Measurements from ENCODE around the gene SPNS2. TPM values are rescaled to one million over a fixed set of nuclear protein-coding genes. Genes with fewer than 3 reads are reported as not detected.

The SPNS2 gene
- total RNA-seq, 4 donors from 2014 or later = 10.0 to 19.9 (median 18.8) TPM

GRCh38 chr17:4488989-4489595, 9.6 kb upstream of the SPNS2 start:
- intact Hi-C loops (cut with DNase I) = no loop called here
- no peak for DNase-seq (ENCODE audit: extremely low spot score)
- Histone ChIP-seq H3K4me3 (no peak overlapping the region), H3K27me3 (no peaks in the 10 kb centered on the region), H3K4me1 (peaks cover 0 to 5% (median 0%) of the 10 kb centered on the region in 4 donors), H3K36me3 (no peaks in the 10 kb centered on the region), H3K27ac (replicated peaks in 1 of 4) (no peak overlapping the region), H3K9me3 (no peaks in the 10 kb centered on the region)
- TF ChIP-seq EP300 (IDR thresholded peaks at IDR 0.05) = no peak
- no peak for TF ChIP-seq CTCF (IDR thresholded peaks at IDR 0.05)
- TF ChIP-seq POLR2A (IDR thresholded peaks at IDR 0.05; ENCODE audit: low read depth) = no peak
- no peak for TF ChIP-seq POLR2AphosphoS5 (IDR thresholded peaks at IDR 0.05)
- WGBS = 95% methylated on average over 13 of the region's 15 CpGs

DNA sequence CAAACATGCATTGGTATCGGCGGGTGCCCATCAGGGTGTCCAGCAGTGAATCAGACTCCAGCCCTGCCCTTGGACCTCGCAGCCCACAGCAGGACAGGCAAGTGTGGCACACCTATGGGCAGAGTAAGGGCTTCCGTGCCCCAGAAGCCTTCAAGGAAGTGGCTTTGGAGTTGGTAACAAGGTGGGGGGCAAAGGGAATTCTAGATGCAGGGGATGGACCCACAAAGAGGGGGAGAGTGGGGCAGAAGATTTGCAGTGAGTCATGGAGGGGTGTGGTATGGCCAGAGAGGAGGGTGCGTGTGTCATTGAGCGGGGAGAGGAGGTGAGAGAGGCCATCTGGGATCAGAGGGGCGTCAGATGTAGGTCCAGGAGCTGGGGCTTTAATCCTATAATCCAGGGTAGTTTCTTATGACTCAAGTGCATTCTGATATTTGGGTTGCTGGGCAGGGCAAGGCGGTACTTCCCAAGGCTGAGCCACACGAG, 8.5 kb upstream of the SPNS2 start:
- TF ChIP-seq POLR2A (IDR thresholded peaks at IDR 0.05; ENCODE audit: low read depth) (no peak), EP300 (IDR thresholded peaks at IDR 0.05) (no peak), CTCF (IDR thresholded peaks at IDR 0.05) (no peak), POLR2AphosphoS5 (IDR thresholded peaks at IDR 0.05) (no peak)
- intact Hi-C loops (cut with DNase I) = no loop called here
- 86% methylated on average over 9 of the region's 9 CpGs for WGBS

DNA sequence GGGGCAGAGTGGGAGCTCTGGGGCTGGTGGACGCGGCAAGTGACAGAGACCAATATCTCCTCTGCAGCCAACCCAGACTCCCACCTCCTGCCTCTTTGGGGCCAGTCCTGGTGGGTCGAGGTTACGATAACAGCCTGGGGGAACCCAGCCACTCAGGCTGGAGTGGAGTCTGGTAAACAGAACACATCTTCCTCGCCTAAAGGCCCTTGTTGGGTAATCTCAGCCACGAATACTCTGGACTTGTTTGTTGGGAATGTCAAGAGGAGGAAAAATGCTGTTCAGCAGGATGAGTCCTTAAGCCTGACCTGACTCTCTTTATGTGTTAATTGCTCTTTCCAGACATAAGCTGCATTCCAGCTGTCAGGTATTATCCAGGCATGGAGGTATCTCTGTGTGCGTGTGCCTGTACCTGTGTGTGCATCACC, 8.0 kb upstream of the SPNS2 start:
- intact Hi-C loops (cut with DNase I) = no loop called here
- Histone ChIP-seq H3K36me3 (no peaks in the 10 kb centered on the region), H3K9me3 (no peaks in the 10 kb centered on the region), H3K4me1 (peaks cover 0 to 5% (median 0%) of the 10 kb centered on the region in 4 donors), H3K4me3 (no peak overlapping the region), H3K27me3 (no peaks in the 10 kb centered on the region), H3K27ac (replicated peaks in 1 of 4) (no peak overlapping the region)
- no peak for DNase-seq (ENCODE audit: extremely low spot score)
- TF ChIP-seq CTCF (IDR thresholded peaks at IDR 0.05) (no peak), POLR2A (IDR thresholded peaks at IDR 0.05; ENCODE audit: low read depth) (no peak), POLR2AphosphoS5 (IDR thresholded peaks at IDR 0.05) (no peak), EP300 (IDR thresholded peaks at IDR 0.05) (no peak)
- 81% methylated on average over 7 of the region's 7 CpGs for WGBS

More for the DNA sequence above, 8.5 kb upstream of the SPNS2 start:
- no peak for DNase-seq (ENCODE audit: extremely low spot score)
- peaks cover 0 to 5% (median 0%) of the 10 kb centered on the region in 4 donors for H3K4me1 ChIP-seq
- H3K9me3 ChIP-seq = no peaks in the 10 kb centered on the region
- H3K36me3 ChIP-seq = no peaks in the 10 kb centered on the region
- no peak overlapping the region for H3K4me3 ChIP-seq
- H3K27me3 ChIP-seq = no peaks in the 10 kb centered on the region
- no peak overlapping the region for H3K27ac ChIP-seq (replicated peaks in 1 of 4)

DNA sequence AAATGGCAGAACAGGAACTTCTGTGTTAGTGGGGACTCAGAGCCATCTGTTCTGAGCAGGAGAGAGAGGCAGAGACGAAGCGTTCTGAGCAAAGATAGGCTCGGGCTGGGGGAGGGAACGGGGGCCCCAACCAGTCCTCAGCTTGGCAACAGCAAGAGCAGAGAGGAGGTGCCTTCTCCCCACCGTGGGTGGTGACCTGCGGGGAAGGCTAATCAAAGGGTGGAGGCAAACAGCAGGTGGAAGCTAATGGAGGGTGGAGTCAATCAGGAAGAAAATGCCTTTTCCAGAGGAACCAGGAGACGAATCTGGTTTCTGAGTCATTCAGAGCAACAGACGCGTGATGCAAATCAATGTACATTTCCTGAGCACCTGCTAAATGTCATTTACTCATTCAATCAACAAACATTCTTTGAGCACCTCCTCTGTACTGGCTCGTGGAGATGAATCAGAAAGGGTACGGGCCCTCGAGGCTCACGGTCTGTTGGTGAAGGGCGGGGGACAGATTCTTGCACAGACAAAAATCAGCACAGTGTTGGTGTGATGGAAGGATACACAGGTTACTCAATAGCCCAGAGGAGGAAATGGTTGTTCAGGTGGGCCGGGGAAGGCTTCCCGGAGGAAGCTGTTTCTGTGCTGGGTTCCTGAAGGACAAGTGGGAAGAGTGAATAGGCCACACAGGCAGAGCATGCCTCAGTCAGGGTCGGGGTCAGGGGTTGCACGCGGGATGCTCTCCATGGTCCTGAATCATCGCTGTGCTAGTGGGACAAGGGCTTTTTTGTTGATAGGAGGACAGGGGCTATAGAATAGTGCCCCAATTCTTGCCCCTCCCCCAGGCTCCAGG, 5.7 kb upstream of the SPNS2 start:
- TF ChIP-seq POLR2A (IDR thresholded peaks at IDR 0.05; ENCODE audit: low read depth) = no peak
- TF ChIP-seq EP300 (IDR thresholded peaks at IDR 0.05) = no peak
- no peak for TF ChIP-seq POLR2AphosphoS5 (IDR thresholded peaks at IDR 0.05)
- TF ChIP-seq CTCF (IDR thresholded peaks at IDR 0.05) = no peak
- H3K9me3 ChIP-seq = no peaks in the 10 kb centered on the region
- no peaks in the 10 kb centered on the region for H3K36me3 ChIP-seq
- H3K27me3 ChIP-seq = no peaks in the 10 kb centered on the region
- intact Hi-C loops (cut with DNase I) = no loop called here
- WGBS = 51% methylated on average over 20 of the region's 20 CpGs
- no peak overlapping the region for H3K27ac ChIP-seq (replicated peaks in 1 of 4)
- peaks cover 0 to 10% (median 9%) of the 10 kb centered on the region in 4 donors for H3K4me1 ChIP-seq
- no peak for DNase-seq (ENCODE audit: extremely low spot score)
- no peak overlapping the region for H3K4me3 ChIP-seq
